Endothelial cell of coronary artery (primary cell): Measurements from ENCODE around the gene PDE6G. TPM values are rescaled to one million over a fixed set of nuclear protein-coding genes. Genes with fewer than 3 reads are reported as not detected.

Experiments
- total RNA-seq: library from RNA; depleted of rRNA; stranded (reverse); fragments of >200 nt; gene quantifications from 2 replicates; pipeline ENCODE4 v1.2.3, GENCODE V29; 2014

The PDE6G gene
- total RNA-seq = 0.38 and 0.45 TPM in 2 replicates

DNA sequence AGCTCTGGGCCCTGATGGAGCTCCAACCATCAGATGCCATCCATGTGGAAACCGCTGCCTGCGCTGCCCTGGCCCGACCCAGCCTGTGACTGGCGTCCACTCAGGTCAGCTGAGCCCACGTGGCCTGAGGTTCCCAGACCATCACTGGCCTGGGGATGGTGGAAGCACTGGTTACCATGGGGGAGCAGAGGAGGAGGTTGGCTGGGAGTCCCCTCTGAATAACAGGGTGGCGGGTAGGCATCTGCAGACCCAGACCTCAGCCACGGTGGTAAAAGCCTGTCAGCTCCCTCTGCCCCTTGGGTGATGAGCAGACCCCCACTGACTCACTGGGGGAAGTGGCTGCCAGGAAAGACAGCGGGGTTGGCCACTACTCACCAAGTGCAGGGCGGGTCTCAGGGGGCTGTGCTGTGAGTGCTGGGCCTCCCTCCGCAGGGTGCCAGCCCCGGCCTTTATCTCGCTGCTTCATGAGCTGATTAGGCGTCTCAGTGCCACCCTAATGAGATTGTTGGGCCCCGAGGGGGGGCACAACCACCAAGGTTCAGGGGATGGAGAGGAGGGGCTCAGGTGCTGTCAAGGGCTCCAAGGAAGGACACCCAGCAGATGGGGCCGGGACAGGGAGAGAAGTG is at the start of gene PDE6G:
Gene PDE6G (minus strand): TSS at position 425 of the 626 bp plus-strand sequence. CDS start 3,237 bp downstream, outside the sequence.

DNA sequence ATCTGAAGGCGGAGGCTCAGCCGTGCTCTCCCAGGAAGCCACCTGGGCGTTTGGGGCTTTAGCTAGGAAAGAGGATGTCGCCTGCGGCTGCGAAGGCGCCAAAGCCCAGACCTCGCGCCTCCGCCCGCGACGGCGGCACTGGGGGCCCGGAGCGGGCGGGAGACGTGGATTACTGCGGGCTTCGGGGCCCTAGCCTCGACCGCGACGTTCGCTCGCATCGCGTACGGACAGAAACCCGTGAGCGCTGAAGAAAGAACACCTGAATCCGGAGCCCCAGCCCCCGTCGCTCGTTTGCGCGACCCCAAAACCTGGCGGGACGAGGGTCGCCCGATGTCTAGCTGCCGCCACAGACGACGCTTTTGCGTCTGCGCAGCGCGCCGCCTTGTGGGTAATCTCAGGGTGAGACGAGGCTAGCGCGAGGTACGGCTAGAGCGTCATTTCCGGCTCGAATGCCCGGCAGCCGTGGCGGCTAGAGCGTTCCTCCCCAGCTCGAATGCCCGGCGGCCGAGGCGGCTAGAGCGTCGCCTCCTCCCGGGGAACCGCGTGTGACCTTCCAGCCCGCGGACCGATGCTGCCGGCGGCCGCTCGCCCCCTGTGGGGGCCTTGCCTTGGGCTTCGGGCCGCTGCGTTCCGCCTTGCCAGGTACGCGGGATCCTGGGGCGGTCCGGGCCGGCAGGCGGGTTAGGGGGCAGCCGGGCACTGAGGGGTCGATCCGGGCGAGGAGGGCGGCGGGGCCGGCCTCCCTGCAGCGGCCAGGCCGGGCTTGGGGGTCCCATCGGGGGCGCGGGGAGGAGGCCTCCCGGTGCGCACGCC is 46.8 kb upstream of the PDE6G start, which contains the start of gene MRPL12:
Gene MRPL12 (plus strand): TSS at position 434 of the 813 bp plus-strand sequence. CDS start 135 bp downstream, at position 569.

DNA sequence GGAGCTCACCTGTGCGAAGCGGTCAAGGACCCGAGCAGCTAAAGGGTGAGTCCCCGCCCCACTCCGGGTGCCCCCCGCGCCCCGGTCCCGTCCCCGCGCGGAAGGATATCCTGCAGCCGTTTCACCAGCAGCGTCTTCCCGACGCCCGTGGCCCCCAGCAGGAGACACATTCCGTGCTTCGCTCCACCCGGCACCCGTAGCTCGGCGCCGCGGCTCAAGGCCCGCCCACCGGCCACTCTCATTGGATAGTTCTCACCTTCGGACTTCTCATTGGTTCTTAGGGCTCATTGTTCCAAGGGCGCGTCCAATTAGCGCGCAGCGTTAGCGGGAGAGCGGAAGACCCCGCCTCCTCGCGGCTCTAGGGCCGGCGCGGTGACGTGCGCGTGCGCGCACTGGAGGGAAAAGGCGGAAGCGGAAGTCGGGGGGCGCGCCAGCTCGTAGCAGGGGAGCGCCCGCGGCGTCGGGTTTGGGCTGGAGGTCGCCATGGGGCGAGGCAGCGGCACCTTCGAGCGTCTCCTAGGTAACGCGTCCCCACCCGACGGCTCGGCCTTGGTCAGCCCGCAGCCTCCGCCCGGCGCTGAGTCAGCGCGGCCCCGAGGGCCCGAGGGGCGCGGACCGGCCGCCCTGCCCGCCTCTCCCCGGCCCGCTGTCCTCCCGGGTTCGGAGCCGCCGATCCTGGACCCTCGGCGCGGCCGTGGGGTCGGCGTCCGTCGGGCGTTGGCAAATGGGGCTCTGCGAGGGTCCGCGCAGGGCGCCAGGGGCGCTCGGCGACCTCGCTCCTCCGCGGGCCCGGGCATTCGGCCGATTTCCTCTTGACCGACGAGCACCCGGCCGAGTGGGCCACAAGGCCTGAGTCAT is 27.5 kb upstream of the PDE6G start, which contains the start of the genes ARL16 and HGS:
Gene ARL16 (minus strand): TSS at position 214 of the 858 bp plus-strand sequence. CDS start 44 bp downstream, at position 170.
Gene HGS (plus strand): TSS at position 428 of the 858 bp plus-strand sequence. CDS start 56 bp downstream, at position 484.

DNA sequence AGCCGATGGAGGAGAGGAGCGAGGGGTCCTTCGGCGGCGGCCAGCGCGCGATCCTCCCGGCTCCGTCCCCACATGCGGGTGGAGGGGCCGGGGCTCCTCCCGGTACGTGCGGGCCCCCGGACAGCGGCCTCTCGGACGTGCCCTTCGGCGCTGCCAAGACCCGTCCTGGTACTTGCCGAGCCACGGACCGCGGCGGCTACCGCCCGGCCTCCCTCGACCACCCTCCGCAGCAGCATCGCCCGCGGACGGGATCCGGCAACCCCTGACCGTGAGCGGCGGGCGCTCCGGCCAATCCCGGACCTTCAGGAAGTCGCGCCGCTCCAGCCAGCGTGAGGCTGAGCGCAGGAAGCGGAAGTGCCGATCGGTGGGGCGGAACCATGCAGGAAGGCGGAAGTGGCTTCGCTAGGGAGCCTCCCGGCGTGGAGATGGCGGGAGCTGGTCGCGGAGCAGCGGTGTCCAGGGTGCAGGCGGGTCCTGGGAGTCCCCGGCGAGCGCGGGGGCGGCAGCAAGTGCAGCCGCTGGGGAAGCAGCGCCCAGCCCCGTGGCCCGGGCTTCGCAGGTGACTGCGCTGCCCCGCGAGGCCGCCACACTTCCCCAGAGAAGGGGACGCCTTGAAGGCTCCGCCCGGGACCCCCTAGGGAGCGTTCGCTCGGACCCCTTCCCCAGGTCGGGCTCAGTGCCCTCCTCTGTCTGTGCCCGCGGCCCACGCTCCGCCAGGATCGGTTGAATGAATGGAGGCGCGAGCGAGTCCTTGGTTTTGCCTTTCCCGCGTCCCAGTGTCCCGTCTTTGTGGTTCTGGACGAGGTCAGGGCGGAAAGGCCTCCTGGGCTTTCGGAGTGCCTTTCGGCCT is 10.2 kb upstream of the PDE6G start, which contains the start of the genes CCDC137 and OXLD1:
Gene CCDC137 (plus strand): TSS at position 396 of the 850 bp plus-strand sequence. CDS start 30 bp downstream, at position 426.
Gene OXLD1 (minus strand): TSS at position 264 of the 850 bp plus-strand sequence. CDS start 28 bp downstream, at position 236.

DNA sequence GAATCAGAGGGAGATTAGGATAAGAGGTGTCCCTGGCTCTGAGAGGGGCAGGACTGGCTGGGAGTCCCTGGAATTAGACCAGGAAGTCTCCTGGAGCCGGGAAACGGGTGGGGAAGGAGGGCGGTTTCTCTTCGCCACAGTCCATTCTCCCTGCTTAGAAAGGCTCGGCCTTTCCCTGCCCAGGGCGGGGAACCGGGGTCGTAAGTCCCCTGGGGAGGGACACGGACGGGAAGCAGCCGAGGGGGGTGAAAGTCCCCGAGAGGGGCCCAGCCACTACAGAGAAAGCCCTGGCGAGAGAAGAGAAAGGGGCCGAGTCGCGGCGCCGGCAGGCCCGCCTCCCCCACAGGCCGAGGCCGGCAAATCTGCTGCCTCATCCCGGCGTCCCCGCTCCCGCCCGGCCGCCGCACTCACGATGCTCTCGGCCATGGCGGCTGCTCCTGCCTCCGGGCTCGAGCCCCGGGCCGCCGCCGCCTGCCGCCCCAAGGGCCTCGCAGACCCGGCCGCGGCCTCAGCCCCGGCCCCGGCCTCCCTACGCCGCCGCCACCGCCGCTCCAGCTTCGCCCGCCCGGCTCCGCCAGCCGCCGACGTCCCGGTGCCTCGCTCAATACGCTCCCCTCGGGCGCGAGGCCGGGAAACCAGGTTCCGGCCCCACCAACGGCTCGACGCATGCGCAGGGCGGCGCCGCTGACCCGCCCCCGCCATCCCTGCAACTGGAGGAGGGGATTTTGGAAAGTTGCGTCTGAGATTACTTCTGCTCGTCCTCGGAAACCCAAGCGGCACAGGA is 19.6 kb downstream of the PDE6G start, which contains the start of the genes NPLOC4 and TSPAN10:
Gene NPLOC4 (minus strand): TSS at position 608 of the 784 bp plus-strand sequence. CDS start 182 bp downstream, at position 426.
Gene TSPAN10 (plus strand): TSS at position 692 of the 784 bp plus-strand sequence. CDS start 5,217 bp downstream, outside the sequence.

Other genes starting within 250 kb of the PDE6G start
- gene ACTG1, start 143.7 kb downstream of the PDE6G start, total RNA-seq = 7,050 and 9,517 TPM in 2 replicates
- 0.27 and 0.75 TPM in 2 replicates for gene FSCN2, start 128.2 kb downstream of the PDE6G start, total RNA-seq
- gene FAAP100, start 104.2 kb downstream of the PDE6G start, total RNA-seq = 14.8 and 23.5 TPM in 2 replicates
- 72.2 and 79.0 TPM in 2 replicates for gene NPLOC4, start 19.4 kb downstream of the PDE6G start, total RNA-seq
- gene TSPAN10, start 19.3 kb downstream of the PDE6G start, total RNA-seq = 0.18 and 0.19 TPM in 2 replicates
- gene OXLD1, start 10.1 kb upstream of the PDE6G start, total RNA-seq = 26.6 and 32.4 TPM in 2 replicates
- gene CCDC137, start 10.2 kb upstream of the PDE6G start, total RNA-seq = 9.5 and 10.8 TPM in 2 replicates
- 27.6 and 40.7 TPM in 2 replicates for gene ARL16, start 27.3 kb upstream of the PDE6G start, total RNA-seq
- gene HGS, start 27.5 kb upstream of the PDE6G start, total RNA-seq = 80.8 and 93.5 TPM in 2 replicates
- gene MRPL12, start 46.8 kb upstream of the PDE6G start, total RNA-seq = 8.5 and 14.1 TPM in 2 replicates
- 10.6 and 22.9 TPM in 2 replicates for gene SLC25A10, start 55.7 kb upstream of the PDE6G start, total RNA-seq
- gene GCGR, start 147.6 kb upstream of the PDE6G start, total RNA-seq = not detected in 2 replicates
- gene MCRIP1, start 176.7 kb upstream of the PDE6G start, total RNA-seq = 114 and 175 TPM in 2 replicates
- not detected in 2 replicates for gene PPP1R27, start 178.5 kb upstream of the PDE6G start, total RNA-seq
- gene P4HB, start 204.0 kb upstream of the PDE6G start, total RNA-seq = 710 and 947 TPM in 2 replicates
- gene ARHGDIA, start 214.8 kb upstream of the PDE6G start, total RNA-seq = 103 and 167 TPM in 2 replicates
- 171 and 230 TPM in 2 replicates for gene ALYREF, start 235.0 kb upstream of the PDE6G start, total RNA-seq
- 187 and 197 TPM in 2 replicates for gene ANAPC11, start 235.2 kb upstream of the PDE6G start, total RNA-seq
- 0.27 and 0.28 TPM in 2 replicates for gene NPB, start 245.7 kb upstream of the PDE6G start, total RNA-seq